ENCODE measurements around the gene EDAR. TPM values are rescaled to one million over a fixed set of nuclear protein-coding genes. Genes with fewer than 3 reads are reported as not detected.

Gene EDAR
- total and polyA plus RNA-seq, 9 donors: 0.04 to 1.1 (median 0.08) TPM

GRCh38 chr2:108982259-108982679 lies 6.8 kb downstream of the EDAR start:
- WGBS (ENCODE audit: insufficient coverage): 100% methylated on average over 1 of the region's 4 CpGs

GRCh38 chr2:108981846-108982245 lies 7.2 kb downstream of the EDAR start:
- 83% methylated on average over 2 of the region's 7 CpGs for WGBS (ENCODE audit: insufficient coverage)
- Histone ChIP-seq H3K27ac (ENCODE audit: low read length) (no peak overlapping the region), H3K4me3 (ENCODE audit: low read length) (no peak overlapping the region), H3K4me1 (ENCODE audit: control insufficient read depth, insufficient read depth, low read length) (peaks cover 2% of the 10 kb centered on the region), H3K36me3 (ENCODE audit: control insufficient read depth, insufficient read depth, low read length) (no peaks in the 10 kb centered on the region), H3K9me3 (replicated peaks; ENCODE audit: control insufficient read depth, low read depth, low read length) (no peaks in the 10 kb centered on the region), H3K27me3 (ENCODE audit: control insufficient read depth, insufficient read depth, low read length) (peaks cover 21% of the 10 kb centered on the region)
- DNase-seq: no peak

More at GRCh38 chr2:108982259-108982679, 6.8 kb downstream of the EDAR start:
- peaks cover 25% of the 10 kb centered on the region for H3K27me3 ChIP-seq (ENCODE audit: control insufficient read depth, insufficient read depth, low read length)
- H3K36me3 ChIP-seq (ENCODE audit: control insufficient read depth, insufficient read depth, low read length): no peaks in the 10 kb centered on the region
- peaks cover 2% of the 10 kb centered on the region for H3K4me1 ChIP-seq (ENCODE audit: control insufficient read depth, insufficient read depth, low read length)
- no peak overlapping the region for H3K4me3 ChIP-seq (ENCODE audit: low read length)
- no peak overlapping the region for H3K27ac ChIP-seq (ENCODE audit: low read length)
- H3K9me3 ChIP-seq (replicated peaks; ENCODE audit: control insufficient read depth, low read depth, low read length): no peaks in the 10 kb centered on the region
- DNase-seq: no peak

- Histone ChIP-seq H3K9me3 (replicated peaks; ENCODE audit: control insufficient read depth, low read depth, low read length) (no peaks in the 10 kb centered on the region), H3K4me3 (ENCODE audit: low read length) (no peak overlapping the region), H3K27ac (ENCODE audit: low read length) (no peak overlapping the region), H3K4me1 (ENCODE audit: control insufficient read depth, insufficient read depth, low read length) (peaks cover 2% of the 10 kb centered on the region), H3K27me3 (ENCODE audit: control insufficient read depth, insufficient read depth, low read length) (peaks cover 20% of the 10 kb centered on the region), H3K36me3 (ENCODE audit: control insufficient read depth, insufficient read depth, low read length) (no peaks in the 10 kb centered on the region)
- DNase-seq: no peak
- WGBS (ENCODE audit: insufficient coverage): 83% methylated on average over 1 of the region's 6 CpGs
Observed at GRCh38 chr2:108980076-108980475, 8.9 kb downstream of the EDAR start.

- Histone ChIP-seq H3K4me1 (ENCODE audit: control insufficient read depth, insufficient read depth, low read length) (peaks cover 2% of the 10 kb centered on the region), H3K9me3 (replicated peaks; ENCODE audit: control insufficient read depth, low read depth, low read length) (no peaks in the 10 kb centered on the region), H3K27ac (ENCODE audit: low read length) (no peak overlapping the region), H3K27me3 (ENCODE audit: control insufficient read depth, insufficient read depth, low read length) (peaks cover 18% of the 10 kb centered on the region), H3K36me3 (ENCODE audit: control insufficient read depth, insufficient read depth, low read length) (no peaks in the 10 kb centered on the region), H3K4me3 (ENCODE audit: low read length) (no peak overlapping the region)
- no peak for DNase-seq
- 67% methylated on average over 1 of the region's 3 CpGs for WGBS (ENCODE audit: insufficient coverage)
Observed at GRCh38 chr2:108979461-108979860, 9.6 kb downstream of the EDAR start.

GRCh38 chr2:108978709-108979111 lies 10.3 kb downstream of the EDAR start:
- no CpG with 5 or more reads among the region's 7 CpGs for WGBS (ENCODE audit: insufficient coverage)
- Histone ChIP-seq H3K4me3 (ENCODE audit: low read length) (no peak overlapping the region), H3K27ac (ENCODE audit: low read length) (no peak overlapping the region), H3K4me1 (ENCODE audit: control insufficient read depth, insufficient read depth, low read length) (peaks cover 2% of the 10 kb centered on the region), H3K9me3 (replicated peaks; ENCODE audit: control insufficient read depth, low read depth, low read length) (no peaks in the 10 kb centered on the region), H3K27me3 (ENCODE audit: control insufficient read depth, insufficient read depth, low read length) (peaks cover 18% of the 10 kb centered on the region), H3K36me3 (ENCODE audit: control insufficient read depth, insufficient read depth, low read length) (no peaks in the 10 kb centered on the region)
- DNase-seq: peak; percentile 21

- Histone ChIP-seq H3K27me3 (ENCODE audit: control insufficient read depth, insufficient read depth, low read length) (peaks cover 6% of the 10 kb centered on the region), H3K9me3 (replicated peaks; ENCODE audit: control insufficient read depth, low read depth, low read length) (no peaks in the 10 kb centered on the region), H3K4me1 (ENCODE audit: control insufficient read depth, insufficient read depth, low read length) (peaks cover 2% of the 10 kb centered on the region), H3K36me3 (ENCODE audit: control insufficient read depth, insufficient read depth, low read length) (no peaks in the 10 kb centered on the region), H3K27ac (ENCODE audit: low read length) (no peak overlapping the region), H3K4me3 (ENCODE audit: low read length) (no peak overlapping the region)
- DNase-seq: no peak
- WGBS (ENCODE audit: insufficient coverage): 75% methylated on average over 14 of the region's 14 CpGs
Observed at GRCh38 chr2:108975613-108976435, 13.2 kb downstream of the EDAR start.

GRCh38 chr2:108974674-108975073 lies 14.3 kb downstream of the EDAR start:
- WGBS (ENCODE audit: insufficient coverage): no CpG with 5 or more reads among the region's 4 CpGs
- peaks cover 2% of the 10 kb centered on the region for H3K4me1 ChIP-seq (ENCODE audit: control insufficient read depth, insufficient read depth, low read length)
- H3K27me3 ChIP-seq (ENCODE audit: control insufficient read depth, insufficient read depth, low read length): peaks cover 4% of the 10 kb centered on the region
- H3K27ac ChIP-seq (ENCODE audit: low read length): no peak overlapping the region
- no peak overlapping the region for H3K4me3 ChIP-seq (ENCODE audit: low read length)
- H3K9me3 ChIP-seq (replicated peaks; ENCODE audit: control insufficient read depth, low read depth, low read length): no peaks in the 10 kb centered on the region
- DNase-seq: no peak
- H3K36me3 ChIP-seq (ENCODE audit: control insufficient read depth, insufficient read depth, low read length): no peaks in the 10 kb centered on the region

- H3K9me3 ChIP-seq (replicated peaks; ENCODE audit: control insufficient read depth, low read depth, low read length): no peaks in the 10 kb centered on the region
- no peak for DNase-seq
- H3K4me1 ChIP-seq (ENCODE audit: control insufficient read depth, insufficient read depth, low read length): peaks cover 3% of the 10 kb centered on the region
- no peak overlapping the region for H3K4me3 ChIP-seq (ENCODE audit: low read length)
- H3K27me3 ChIP-seq (ENCODE audit: control insufficient read depth, insufficient read depth, low read length): no peaks in the 10 kb centered on the region
- no CpG with 5 or more reads among the region's 6 CpGs for WGBS (ENCODE audit: insufficient coverage)
- H3K36me3 ChIP-seq (ENCODE audit: control insufficient read depth, insufficient read depth, low read length): no peaks in the 10 kb centered on the region
- H3K27ac ChIP-seq (ENCODE audit: low read length): no peak overlapping the region
Observed at GRCh38 chr2:108972663-108973062, 16.4 kb downstream of the EDAR start.

GRCh38 chr2:108971661-108972566 lies 17.1 kb downstream of the EDAR start:
- WGBS (ENCODE audit: insufficient coverage): 58% methylated on average over 18 of the region's 22 CpGs
- Histone ChIP-seq H3K27me3 (ENCODE audit: control insufficient read depth, insufficient read depth, low read length) (no peaks in the 10 kb centered on the region), H3K36me3 (ENCODE audit: control insufficient read depth, insufficient read depth, low read length) (no peaks in the 10 kb centered on the region), H3K9me3 (replicated peaks; ENCODE audit: control insufficient read depth, low read depth, low read length) (no peaks in the 10 kb centered on the region), H3K27ac (ENCODE audit: low read length) (no peak overlapping the region), H3K4me1 (ENCODE audit: control insufficient read depth, insufficient read depth, low read length) (peaks cover 3% of the 10 kb centered on the region), H3K4me3 (ENCODE audit: low read length) (no peak overlapping the region)
- no peak for DNase-seq

- H3K4me1 ChIP-seq (ENCODE audit: control insufficient read depth, insufficient read depth, low read length): peaks cover 3% of the 10 kb centered on the region
- WGBS (ENCODE audit: insufficient coverage): 67% methylated on average over 1 of the region's 1 CpG
Observed at GRCh38 chr2:108970369-108970768, 18.7 kb downstream of the EDAR start.

More at GRCh38 chr2:108970369-108970768, 18.7 kb downstream of the EDAR start:
- no peak for DNase-seq
- H3K4me3 ChIP-seq (ENCODE audit: low read length): no peak overlapping the region
- H3K27me3 ChIP-seq (ENCODE audit: control insufficient read depth, insufficient read depth, low read length): peaks cover 2% of the 10 kb centered on the region
- H3K9me3 ChIP-seq (replicated peaks; ENCODE audit: control insufficient read depth, low read depth, low read length): no peaks in the 10 kb centered on the region
- no peaks in the 10 kb centered on the region for H3K36me3 ChIP-seq (ENCODE audit: control insufficient read depth, insufficient read depth, low read length)
- H3K27ac ChIP-seq (ENCODE audit: low read length): no peak overlapping the region
